A549 (cell line): Measurements from ENCODE around the gene SIRT3.

Source experiments
- BHLHE40 ChIP-seq: IDR thresholded peaks from 2 replicates; pipeline ENCODE4 v1.6.1; 2012; ENCODE audit warnings: low read depth, low read length, inconsistent platforms
- CTCF ChIP-seq: fragments of >200 bp; sonication (Bioruptor Twin); formaldehyde crosslinking; IDR thresholded peaks from 3 replicates; pipeline ENCODE4 v1.5.1; 2016
- KDM1A ChIP-seq: fragments of 200-600 bp; sonication (generic); IDR thresholded peaks from 2 replicates; pipeline ENCODE4 v1.6.1; 2016; ENCODE audit warnings: low read depth, mild to moderate bottlenecking
- REST ChIP-seq: fragments of 200-600 bp; sonication (generic); IDR thresholded peaks from 2 replicates; pipeline ENCODE4 v1.6.1; 2016; ENCODE audit warnings: antibody characterized with exemption, mild to moderate bottlenecking, moderate library complexity

- no peak for TF ChIP-seq CTCF
- no peak for TF ChIP-seq REST
- TF ChIP-seq KDM1A: no peak
- no peak for TF ChIP-seq BHLHE40
Observed at GRCh38 chr11:257766-258493, 21.8 kb upstream of the SIRT3 start.
